GM12875 (cell line): ENCODE data around the gene MITF.

ENCODE experiments used
- H3K4me3 ChIP-seq: one replicate; pipeline ENCODE4 v1.5.1; 2011; ENCODE audit warnings: low read depth, low read length, control low read depth
- CTCF ChIP-seq: IDR thresholded peaks from 2 replicates; pipeline ENCODE4 v1.5.1; 2011; ENCODE audit warnings: low read depth, mild to moderate bottlenecking, control low read depth, inconsistent platforms, low read length, moderate library complexity, borderline replicate concordance; ENCODE audit not compliant: insufficient read depth

Gene MITF

DNA sequence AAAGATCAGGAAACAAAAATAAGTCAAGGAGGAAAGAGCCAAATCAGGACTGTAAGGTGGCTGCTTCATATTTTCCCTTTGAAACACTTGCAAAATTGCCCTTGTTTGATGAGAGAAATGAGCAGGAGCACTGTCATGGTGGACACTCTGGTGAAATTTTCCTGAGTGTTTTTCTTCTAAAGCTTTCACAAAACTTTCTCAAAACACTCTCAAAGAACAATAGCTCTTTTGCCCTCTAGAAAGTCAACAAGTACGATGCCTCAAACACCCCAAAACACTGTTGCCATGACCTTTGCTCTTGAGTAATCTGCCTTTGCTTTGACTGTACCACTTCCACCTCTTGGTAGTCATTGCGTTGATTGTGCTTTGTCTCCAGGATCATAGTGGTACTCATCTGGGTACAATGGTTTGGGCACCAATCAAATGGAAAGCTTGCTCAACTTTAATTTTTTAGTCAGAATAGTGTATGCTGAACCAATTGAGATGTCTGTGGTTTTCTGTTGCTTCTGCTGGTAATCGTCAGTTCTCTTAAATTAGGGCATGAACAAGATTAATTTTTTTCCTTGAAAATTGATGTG, 13.2 kb upstream of the MITF start:
- TF ChIP-seq CTCF = no peak
- no peak overlapping the region for H3K4me3 ChIP-seq

DNA sequence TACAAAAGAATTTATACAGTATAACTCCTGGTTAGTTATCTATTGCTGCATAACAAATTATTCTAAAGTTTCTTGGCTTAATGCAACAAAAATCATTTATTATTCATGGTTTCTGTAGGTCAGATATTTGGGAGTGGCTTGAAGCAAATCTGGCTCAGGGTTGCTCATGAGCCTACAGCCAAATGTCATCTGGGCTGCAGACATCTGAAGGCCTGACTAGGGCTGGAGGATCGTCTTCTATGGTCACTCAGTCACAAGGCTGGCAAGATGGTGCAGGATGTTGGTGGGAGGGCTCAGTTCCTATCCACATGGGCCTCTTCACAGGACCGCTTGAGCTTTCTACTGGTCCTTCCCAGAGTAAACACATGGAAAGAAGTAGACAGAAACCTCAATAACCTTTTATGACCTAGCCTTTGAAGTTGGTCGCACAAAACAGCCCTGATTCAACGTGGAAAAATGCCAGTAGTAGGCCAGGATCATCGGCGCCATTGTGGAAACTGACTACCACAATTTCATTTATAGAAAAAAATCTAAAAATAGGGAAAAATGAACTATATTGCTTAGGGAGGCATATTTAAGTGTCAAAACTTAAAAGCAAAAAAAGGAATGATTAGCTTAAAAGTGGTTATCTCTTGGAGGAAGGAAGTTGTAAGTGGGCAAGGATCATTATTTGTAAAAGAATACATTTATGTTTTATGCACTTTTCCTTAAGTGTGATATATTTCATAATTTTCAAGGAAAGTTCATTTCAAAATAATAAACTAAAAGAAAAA, 9.9 kb upstream of the MITF start:
- H3K4me3 ChIP-seq = no peak overlapping the region
- TF ChIP-seq CTCF = no peak

- TF ChIP-seq CTCF = no peak
- no peak overlapping the region for H3K4me3 ChIP-seq
Observed at GRCh38 chr3:69731080-69731479, 8.2 kb upstream of the MITF start.

GRCh38 chr3:69735893-69736292, 3.4 kb upstream of the MITF start:
- no peak for TF ChIP-seq CTCF
- H3K4me3 ChIP-seq = no peak overlapping the region

DNA sequence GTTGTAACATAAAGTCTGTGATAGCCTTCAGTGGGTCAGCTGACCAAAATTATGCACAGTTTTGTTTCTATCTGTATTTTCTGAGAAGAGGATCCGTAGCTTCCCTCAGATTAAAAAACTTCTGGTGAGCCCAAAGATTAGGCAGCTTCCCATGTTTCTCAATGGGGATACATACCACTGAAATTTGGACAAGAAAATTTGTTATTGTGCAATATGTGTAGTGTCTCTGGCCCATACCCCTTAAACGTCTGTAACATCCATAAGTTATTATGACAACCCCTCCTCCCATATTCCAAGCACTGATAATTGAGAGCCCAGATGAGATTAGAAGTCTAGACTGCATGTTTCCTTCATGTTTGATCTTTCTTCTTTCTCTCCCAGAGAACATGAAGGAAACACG, 1.9 kb upstream of the MITF start:
- TF ChIP-seq CTCF = no peak
- H3K4me3 ChIP-seq = no peak overlapping the region

DNA sequence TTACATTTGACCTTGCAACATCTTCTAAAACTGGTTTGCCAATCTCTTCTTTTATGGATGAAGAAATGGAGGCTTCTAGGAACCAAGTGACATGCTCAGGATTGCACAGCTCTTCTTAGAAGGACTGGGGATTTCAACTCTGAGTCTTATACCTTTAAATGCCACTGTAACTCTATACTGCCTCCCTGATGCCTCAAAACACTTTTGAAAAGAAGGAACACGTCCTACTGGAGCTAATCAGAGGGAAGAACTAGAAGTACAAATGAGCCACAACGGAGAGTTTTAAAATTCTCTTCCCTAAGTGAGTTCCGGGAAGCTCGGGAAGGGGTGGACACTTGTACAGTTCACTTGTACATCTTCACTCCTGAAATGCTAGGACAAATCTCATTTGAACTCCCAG, 949 bp upstream of the MITF start:
- H3K4me3 ChIP-seq = no peak overlapping the region
- TF ChIP-seq CTCF = no peak

GRCh38 chr3:69738859-69739203, 433 bp upstream of the MITF start:
- TF ChIP-seq CTCF = no peak
- H3K4me3 ChIP-seq = peak overlapping the region; percentile 45
